H9 (cell line): Measurements from ENCODE around the gene ACSL6. TPM values are rescaled to one million over a fixed set of nuclear protein-coding genes. Genes with fewer than 3 reads are reported as not detected.

Experiments
- DNase-seq: peaks from one replicate; pipeline ENCODE4 v3.0.0-alpha.2; 2017
- H2AFZ ChIP-seq: one replicate; pipeline ENCODE4 v1.6.1; 2013; ENCODE audit warnings: mild to moderate bottlenecking, low read length, control low read depth, moderate library complexity
- H2AK5ac ChIP-seq: 2 replicates; pipeline ENCODE4 v1.6.1; 2013; ENCODE audit warnings: low read length, control low read depth, mixed read lengths; ENCODE audit not compliant: insufficient read length
- H2BK120ac ChIP-seq: one replicate; pipeline ENCODE4 v1.6.1; 2013; ENCODE audit warnings: low read depth, mild to moderate bottlenecking, low read length, control low read depth, inconsistent platforms; ENCODE audit not compliant: poor library complexity, severe bottlenecking
- H2BK12ac ChIP-seq: 2 replicates; pipeline ENCODE4 v1.6.1; 2013; ENCODE audit warnings: low read length, control low read depth, mixed read lengths, low read depth; ENCODE audit not compliant: insufficient read length
- H2BK15ac ChIP-seq: 2 replicates; pipeline ENCODE4 v1.6.1; 2013; ENCODE audit warnings: low read depth, low read length, control low read depth
- H2BK20ac ChIP-seq: one replicate; pipeline ENCODE4 v1.6.1; 2013; ENCODE audit warnings: low read depth, mild to moderate bottlenecking, low read length, control low read depth, inconsistent platforms; ENCODE audit not compliant: poor library complexity, severe bottlenecking
- H2BK5ac ChIP-seq: 2 replicates; pipeline ENCODE4 v1.6.1; 2013; ENCODE audit warnings: low read length, control low read depth, mixed read lengths; ENCODE audit not compliant: insufficient read length
- H3K14ac ChIP-seq: 2 replicates; pipeline ENCODE4 v1.6.1; 2013; ENCODE audit warnings: low read length, control low read depth; ENCODE audit not compliant: insufficient read depth
- H3K18ac ChIP-seq: 2 replicates; pipeline ENCODE4 v1.6.1; 2013; ENCODE audit warnings: low read depth, mild to moderate bottlenecking, mixed read lengths, low read length, control low read depth; ENCODE audit not compliant: insufficient read length
- H3K23ac ChIP-seq: 2 replicates; pipeline ENCODE4 v1.6.1; 2013; ENCODE audit warnings: low read length, control low read depth, mixed read lengths, low read depth; ENCODE audit not compliant: insufficient read length
- H3K23me2 ChIP-seq: 2 replicates; pipeline ENCODE4 v1.6.1; 2013; ENCODE audit warnings: low read depth, mild to moderate bottlenecking, mixed read lengths, low read length, control low read depth; ENCODE audit not compliant: insufficient read length, poor library complexity, severe bottlenecking
- H3K27ac ChIP-seq: 2 replicates; pipeline ENCODE4 v1.5.1; 2013; ENCODE audit warnings: low read length, control low read depth, mixed read lengths, low read depth; ENCODE audit not compliant: insufficient read length
- H3K27me3 ChIP-seq: 2 replicates; pipeline ENCODE4 v1.6.1; 2013; ENCODE audit warnings: low read length, control low read depth, inconsistent platforms; ENCODE audit not compliant: insufficient read depth
- H3K4ac ChIP-seq: 2 replicates; pipeline ENCODE4 v1.6.1; 2013; ENCODE audit warnings: low read depth, mild to moderate bottlenecking, control low read depth, inconsistent platforms, low read length, moderate library complexity
- H3K4me1 ChIP-seq: 2 replicates; pipeline ENCODE4 v1.6.1; 2013; ENCODE audit warnings: low read length, control low read depth, inconsistent platforms; ENCODE audit not compliant: insufficient read depth
- H3K4me2 ChIP-seq: 2 replicates; pipeline ENCODE4 v1.6.1; 2013; ENCODE audit warnings: low read length, control low read depth, mixed read lengths; ENCODE audit not compliant: insufficient read length, insufficient read depth
- H3K56ac ChIP-seq: 2 replicates; pipeline ENCODE4 v1.6.1; 2013; ENCODE audit warnings: low read depth, mild to moderate bottlenecking, mixed read lengths, low read length, control low read depth; ENCODE audit not compliant: insufficient read length
- H3K79me1 ChIP-seq: 2 replicates; pipeline ENCODE4 v1.6.1; 2013; ENCODE audit warnings: low read depth, mild to moderate bottlenecking, moderate library complexity, low read length, control low read depth, inconsistent platforms; ENCODE audit not compliant: insufficient read depth, poor library complexity, severe bottlenecking
- H3K79me2 ChIP-seq: 2 replicates; pipeline ENCODE4 v1.6.1; 2013; ENCODE audit warnings: low read length, control low read depth, inconsistent platforms; ENCODE audit not compliant: insufficient read depth
- H3K9ac ChIP-seq: 2 replicates; pipeline ENCODE4 v1.6.1; 2013; ENCODE audit warnings: low read length, control low read depth, mixed read lengths; ENCODE audit not compliant: insufficient read length; ENCODE audit errors: extremely low read depth
- H3K9me3 ChIP-seq: one replicate; pipeline ENCODE4 v1.6.1; 2013; ENCODE audit warnings: low read depth, low read length, inconsistent platforms; ENCODE audit not compliant: control insufficient read depth
- H3T11ph ChIP-seq: one replicate; pipeline ENCODE4 v1.6.1; 2013; ENCODE audit warnings: mild to moderate bottlenecking, low read length, control low read depth, inconsistent platforms
- H4K20me1 ChIP-seq: one replicate; pipeline ENCODE4 v1.6.1; 2013; ENCODE audit not compliant: control insufficient read depth, insufficient read length, insufficient read depth
- H4K5ac ChIP-seq: 2 replicates; pipeline ENCODE4 v1.6.1; 2013; ENCODE audit warnings: low read depth, mild to moderate bottlenecking, mixed read lengths, low read length, control low read depth; ENCODE audit not compliant: insufficient read length
- H4K8ac ChIP-seq: replicated peaks from 2 replicates; pipeline ENCODE4 v1.6.1; 2013; ENCODE audit warnings: low read length, control low read depth, mixed read lengths, low read depth; ENCODE audit not compliant: insufficient read length
- H4K91ac ChIP-seq: 2 replicates; pipeline ENCODE4 v1.6.1; 2013; ENCODE audit warnings: low read depth, mild to moderate bottlenecking, moderate library complexity, mixed read lengths, low read length, control low read depth; ENCODE audit not compliant: insufficient read length
- H3K27ac Mint-ChIP-seq, 3 experiments: 2 replicates in 2 of 3; 3 replicates in 1 of 3; pipeline ENCODE4 v1.8.0; 2020 to 2021; ENCODE audit warnings: mixed read lengths in 3 of 3, mild to moderate bottlenecking in 1 of 3, moderate library complexity in 1 of 3
- H3K27me3 Mint-ChIP-seq: 2 replicates; pipeline ENCODE4 v1.8.0; 2021; ENCODE audit warnings: low read depth, mild to moderate bottlenecking, moderate library complexity, mixed read lengths
- H3K36me3 Mint-ChIP-seq, 3 experiments: 2 replicates in 2 of 3; 3 replicates in 1 of 3; pipeline ENCODE4 v1.8.0; 2020 to 2021; ENCODE audit warnings: low read depth in 3 of 3, mixed read lengths in 3 of 3; ENCODE audit not compliant: insufficient read depth in 1 of 3
- H3K4me1 Mint-ChIP-seq, 2 experiments: 2 replicates each; pipeline ENCODE4 v1.8.0; 2020; ENCODE audit warnings: mixed read lengths in 2 of 2
- H3K4me3 Mint-ChIP-seq, 2 experiments: 2 replicates in 1 of 2; 3 replicates in 1 of 2; pipeline ENCODE4 v1.8.0; 2020 to 2021; ENCODE audit warnings: mild to moderate bottlenecking in 2 of 2, mixed read lengths in 2 of 2, moderate library complexity in 1 of 2
- H3K9me3 Mint-ChIP-seq, 2 experiments: 2 replicates in 1 of 2; 3 replicates in 1 of 2; pipeline ENCODE4 v1.8.0; 2020; ENCODE audit warnings: mild to moderate bottlenecking in 2 of 2, mixed read lengths in 2 of 2, moderate library complexity in 1 of 2
- CTCF ChIP-seq: fragments of 200-600 bp; sonication (generic); conservative IDR thresholded peaks from 3 replicates; pipeline ENCODE4 v1.8.0; 2021; ENCODE audit warnings: antibody characterized with exemption, mild to moderate bottlenecking
- WGBS: extraction: QIAGEN DNeasy Blood & Tissue Kit; methylation state at CpG from one replicate; pipeline ENCODE4 v1.1.7; 2013; ENCODE audit warnings: missing lambda C conversion rate, low lambda C conversion rate, mixed read lengths; ENCODE audit not compliant: insufficient read length; ENCODE audit errors: extremely low coverage; 5-methylcytosine and 5-hydroxymethylcytosine counted together
- total RNA-seq: library from RNA; stranded (reverse); gene quantifications from 2 replicates; pipeline ENCODE4 v1.2.1, GENCODE V29; 2021

Gene ACSL6
- total RNA-seq, 1 experiment from 2014 or later = 1.6 TPM

- DNase-seq = no peak
- Histone ChIP-seq H3K27me3 (no peaks in the 10 kb centered on the region), H2BK5ac (no peak overlapping the region), H3T11ph (no peak overlapping the region), H4K91ac (no peak overlapping the region), H3K23me2 (no peaks in the 10 kb centered on the region), H4K5ac (no peak overlapping the region), H3K9ac (no peak overlapping the region), H3K14ac (no peak overlapping the region), H3K4ac (no peak overlapping the region), H3K4me2 (no peak overlapping the region), H2BK20ac (no peak overlapping the region), H3K4me1 (0 out of 2 replicates have a peak, but pooled peaks cover 2% of the 10 kb centered on the region), H4K8ac (no peak overlapping the region), H2BK15ac (no peak overlapping the region), H3K56ac (no peak overlapping the region), H2AK5ac (no peak overlapping the region), H2BK120ac (no peak overlapping the region), H3K23ac (no peak overlapping the region), H2AFZ (no peak overlapping the region), H3K9me3 (no peaks in the 10 kb centered on the region), H3K27ac (no peak overlapping the region), H4K20me1 (no peaks in the 10 kb centered on the region), H3K79me1 (no peaks in the 10 kb centered on the region), H3K79me2 (no peaks in the 10 kb centered on the region), H2BK12ac (no peak overlapping the region), H3K18ac (no peak overlapping the region)
- Mint-ChIP-seq H3K4me1 (peaks cover 2 to 5% of the 10 kb centered on the region in 2 experiments), H3K36me3 (no peaks in the 10 kb centered on the region), H3K27me3 (no peaks in the 10 kb centered on the region), H3K27ac (no peak overlapping the region), H3K4me3 (no peak overlapping the region), H3K9me3 (no peaks in the 10 kb centered on the region)
- no CpG with 5 or more reads among the region's 5 CpGs for WGBS
- TF ChIP-seq CTCF = no peak
These were observed 43.0 kb downstream of the ACSL6 start for GRCh38 chr5:131968396-131968954.
